HEK293 (cell line): ENCODE results near the gene ABR.

Source experiments
- BCL6B ChIP-seq: fragments of 450-650 bp; formaldehyde crosslinking; IDR thresholded peaks from 2 replicates; pipeline ENCODE4 v1.5.1; 2017; ENCODE audit warnings: missing biosample characterization, missing genetic modification characterization
- GLI2 ChIP-seq: fragments of 450-650 bp; formaldehyde crosslinking; IDR thresholded peaks from 2 replicates; pipeline ENCODE4; 2017; ENCODE audit warnings: missing biosample characterization, missing genetic modification characterization, low read depth, borderline replicate concordance
- IKZF3 ChIP-seq: fragments of 450-650 bp; IDR thresholded peaks from 2 replicates; pipeline ENCODE4 v1.5.0; 2018; ENCODE audit warnings: missing biosample characterization, mild to moderate bottlenecking, missing genetic modification characterization, moderate library complexity
- KLF1 ChIP-seq: fragments of 450-650 bp; formaldehyde crosslinking; IDR thresholded peaks from 2 replicates; pipeline ENCODE4 v1.5.1; 2016; ENCODE audit warnings: missing biosample characterization, missing genetic modification characterization
- OSR2 ChIP-seq: fragments of 450-650 bp; formaldehyde crosslinking; IDR thresholded peaks from 2 replicates; pipeline ENCODE4 v1.5.1; 2016; ENCODE audit warnings: missing biosample characterization, missing genetic modification characterization
- PBX3 ChIP-seq: sonication (generic); formaldehyde crosslinking; IDR thresholded peaks from 2 replicates; pipeline ENCODE4 v1.8.1; 2022; ENCODE audit warnings: mild to moderate bottlenecking, moderate library complexity, missing genetic modification reagents
- PRDM2 ChIP-seq: fragments of 450-650 bp; formaldehyde crosslinking; IDR thresholded peaks from 2 replicates; pipeline ENCODE4 v1.5.1; 2016; ENCODE audit warnings: missing biosample characterization, missing genetic modification characterization, borderline replicate concordance
- REST ChIP-seq: fragments of 450-650 bp; formaldehyde crosslinking; IDR thresholded peaks from 2 replicates; pipeline ENCODE4 v1.5.1; 2016; ENCODE audit warnings: missing biosample characterization, missing genetic modification characterization
- SP2 ChIP-seq: fragments of 450-650 bp; formaldehyde crosslinking; IDR thresholded peaks from 2 replicates; pipeline ENCODE4 v1.5.1; 2016; ENCODE audit warnings: missing biosample characterization, missing genetic modification characterization
- SP7 ChIP-seq: fragments of 450-650 bp; formaldehyde crosslinking; IDR thresholded peaks from 2 replicates; pipeline ENCODE4 v1.5.1; 2016; ENCODE audit warnings: missing biosample characterization, missing genetic modification characterization
- YY2 ChIP-seq: fragments of 450-650 bp; formaldehyde crosslinking; IDR thresholded peaks from 2 replicates; pipeline ENCODE4 v1.5.1; 2016; ENCODE audit warnings: missing biosample characterization, missing genetic modification characterization
- ZBTB7A ChIP-seq: fragments of 450-650 bp; formaldehyde crosslinking; IDR thresholded peaks from 2 replicates; pipeline ENCODE4 v1.5.1; 2016; ENCODE audit warnings: low read depth, missing biosample characterization, missing genetic modification characterization
- ZNF114 ChIP-seq: fragments of 450-650 bp; formaldehyde crosslinking; IDR thresholded peaks from 2 replicates; pipeline ENCODE4 v1.5.0; 2017; ENCODE audit warnings: missing biosample characterization, missing genetic modification characterization
- ZNF148 ChIP-seq: fragments of 450-650 bp; formaldehyde crosslinking; IDR thresholded peaks from 2 replicates; pipeline ENCODE4 v1.5.0; 2017; ENCODE audit warnings: missing biosample characterization, missing genetic modification characterization, borderline replicate concordance
- ZNF362 ChIP-seq: fragments of 450-650 bp; formaldehyde crosslinking; IDR thresholded peaks from 2 replicates; pipeline ENCODE4 v1.5.1; 2016; ENCODE audit warnings: missing biosample characterization, missing genetic modification characterization
- ZNF416 ChIP-seq: fragments of 450-650 bp; formaldehyde crosslinking; IDR thresholded peaks from 2 replicates; pipeline ENCODE4 v1.5.1; 2016; ENCODE audit warnings: missing biosample characterization, missing genetic modification characterization
- ZNF501 ChIP-seq: fragments of 450-650 bp; formaldehyde crosslinking; IDR thresholded peaks from 2 replicates; pipeline ENCODE4 v1.5.1; 2016; ENCODE audit warnings: missing biosample characterization, missing genetic modification characterization
- ZNF548 ChIP-seq: fragments of 450-650 bp; formaldehyde crosslinking; IDR thresholded peaks from 2 replicates; pipeline ENCODE4 v1.5.1; 2016; ENCODE audit warnings: missing biosample characterization, missing genetic modification characterization
- ZNF558 ChIP-seq: fragments of 450-650 bp; formaldehyde crosslinking; IDR thresholded peaks from 2 replicates; pipeline ENCODE4 v1.5.1; 2016; ENCODE audit warnings: missing biosample characterization, missing genetic modification characterization
- ZNF596 ChIP-seq: fragments of 450-650 bp; IDR thresholded peaks from 2 replicates; pipeline ENCODE4 v1.5.0; 2018; ENCODE audit warnings: missing biosample characterization, mild to moderate bottlenecking, missing genetic modification characterization, moderate library complexity
- ZNF76 ChIP-seq: fragments of 450-650 bp; formaldehyde crosslinking; IDR thresholded peaks from 2 replicates; pipeline ENCODE4; 2016; ENCODE audit warnings: low read depth, missing biosample characterization, missing genetic modification characterization, borderline replicate concordance
- ZXDB ChIP-seq: fragments of 450-650 bp; formaldehyde crosslinking; IDR thresholded peaks from 2 replicates; pipeline ENCODE4 v1.5.1; 2016; ENCODE audit warnings: missing biosample characterization, missing genetic modification characterization

The ABR gene

GRCh38 chr17:1177016-1177700 is 2.6 kb downstream of the ABR start (continued):
- no peak for TF ChIP-seq BCL6B (tag by site-specific recombination)
- TF ChIP-seq PRDM2 (tag by site-specific recombination): no peak
- no peak for TF ChIP-seq ZNF501 (tag by site-specific recombination)
- no peak for TF ChIP-seq ZNF362 (tag by site-specific recombination)
- TF ChIP-seq REST: no peak
- TF ChIP-seq ZNF558 (tag by site-specific recombination): no peak
- TF ChIP-seq ZNF548 (tag by site-specific recombination): no peak
- TF ChIP-seq ZBTB7A (tag by site-specific recombination): no peak
- TF ChIP-seq SP2 (tag by site-specific recombination): peak; percentile 29
- TF ChIP-seq ZNF114 (tag by site-specific recombination): no peak
- no peak for TF ChIP-seq PBX3
- no peak for TF ChIP-seq ZXDB (tag by site-specific recombination)
- peak; percentile 26; the same call in 1 of the 2 replicates for TF ChIP-seq IKZF3 (tag by site-specific recombination)
- TF ChIP-seq ZNF76 (tag by site-specific recombination): no peak
- no peak for TF ChIP-seq YY2 (tag by site-specific recombination)
- TF ChIP-seq GLI2 (tag by site-specific recombination): no peak
- no peak for TF ChIP-seq KLF1 (tag by site-specific recombination)
- no peak for TF ChIP-seq ZNF148 (tag by site-specific recombination)
- TF ChIP-seq ZNF416: no peak
- TF ChIP-seq OSR2: peak; percentile 92
- peak; percentile 68 for TF ChIP-seq SP7
- TF ChIP-seq ZNF596 (tag by site-specific recombination): no peak
- TF ChIP-seq, all 188 proteins: peak for 13
